OCI-M1 (cell line): Measurements from ENCODE around the gene OR1M1.

ENCODE experiments used
- DNase-seq: peaks from one replicate; lab custom pipeline; 2025; lab: John Stamatoyannopoulos, UW

The OR1M1 gene

DNA sequence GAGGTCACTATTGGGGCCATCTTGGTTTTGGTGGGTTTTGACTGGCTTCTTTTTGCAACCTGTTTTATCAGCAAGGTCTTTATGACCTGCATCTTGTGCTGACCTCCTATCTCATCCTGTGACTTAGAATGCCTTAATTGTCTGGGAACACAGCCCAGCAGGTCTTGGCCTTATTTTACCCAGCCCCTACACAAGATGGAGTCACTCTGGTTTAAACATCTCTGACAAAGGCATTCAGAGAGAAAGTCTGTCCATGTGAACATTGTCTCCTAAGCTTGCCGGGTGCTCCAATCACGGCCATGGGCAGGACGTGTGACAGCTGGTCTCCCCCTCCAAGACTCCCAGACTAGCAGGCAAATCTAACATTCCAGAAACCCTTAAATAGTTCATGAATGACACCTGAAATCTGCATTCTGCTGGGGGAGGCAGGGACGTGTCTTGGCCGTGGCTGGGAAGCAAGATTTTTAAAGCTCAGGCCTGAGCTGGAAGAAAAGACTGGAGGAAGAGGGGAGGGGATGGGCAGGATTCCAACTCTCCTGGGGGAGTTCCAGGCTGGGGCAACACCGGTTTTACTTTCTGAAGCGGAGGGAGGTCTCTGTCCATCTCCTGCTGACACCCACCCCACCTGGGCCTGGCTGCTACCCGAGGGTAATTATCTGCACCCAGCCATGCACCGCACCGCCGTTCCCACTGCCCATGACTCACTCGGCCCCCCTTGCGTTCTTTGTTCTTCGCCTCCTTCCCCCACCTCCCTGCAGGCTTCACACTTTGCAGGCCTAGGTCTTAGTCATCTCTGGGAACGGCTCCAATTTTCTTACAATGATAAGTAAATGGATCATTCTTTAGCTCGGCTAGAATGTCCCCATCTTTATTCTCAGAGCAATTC, 11.6 kb upstream of the OR1M1 start:
- peak; percentile 99 for DNase-seq

DNA sequence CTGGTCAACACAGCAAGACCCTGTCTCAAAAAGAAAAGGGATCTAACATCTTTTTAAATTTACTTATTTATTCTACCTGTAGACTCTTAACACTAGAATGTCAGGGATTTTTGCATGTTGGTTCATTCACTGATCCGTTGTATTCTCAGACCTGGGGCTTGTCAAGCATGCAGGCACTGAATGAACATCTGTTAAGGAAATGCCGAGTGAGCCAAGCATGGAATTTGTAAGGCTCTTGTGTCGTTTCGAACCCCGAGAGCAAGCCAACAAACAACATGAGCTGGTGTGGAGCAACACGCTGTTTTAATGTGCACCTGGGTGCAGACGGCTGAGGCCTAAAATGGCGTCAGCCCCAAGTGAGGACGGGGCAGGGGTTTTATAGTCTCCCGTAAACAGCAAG, 10.0 kb upstream of the OR1M1 start:
- no peak for DNase-seq

DNA sequence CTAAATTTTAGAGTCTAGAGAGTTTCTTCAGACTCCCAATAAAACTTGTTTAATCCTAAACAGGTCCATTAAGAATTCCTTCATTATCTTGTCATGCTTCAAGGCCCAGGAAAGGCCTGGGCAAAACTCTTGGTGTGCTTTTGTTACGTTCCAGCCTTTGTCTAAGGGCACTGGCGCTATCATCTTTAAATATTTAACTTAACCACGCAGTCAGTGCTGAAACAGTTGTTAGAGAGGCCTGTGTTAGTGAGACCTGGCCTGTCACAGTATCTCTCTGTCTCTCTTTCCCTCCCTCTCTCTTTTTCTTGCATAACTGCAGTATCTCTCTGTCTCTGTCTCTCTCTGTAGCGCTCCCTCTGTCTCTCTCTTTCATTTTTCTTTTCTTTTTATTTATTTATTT, 8.2 kb upstream of the OR1M1 start:
- no peak for DNase-seq

DNA sequence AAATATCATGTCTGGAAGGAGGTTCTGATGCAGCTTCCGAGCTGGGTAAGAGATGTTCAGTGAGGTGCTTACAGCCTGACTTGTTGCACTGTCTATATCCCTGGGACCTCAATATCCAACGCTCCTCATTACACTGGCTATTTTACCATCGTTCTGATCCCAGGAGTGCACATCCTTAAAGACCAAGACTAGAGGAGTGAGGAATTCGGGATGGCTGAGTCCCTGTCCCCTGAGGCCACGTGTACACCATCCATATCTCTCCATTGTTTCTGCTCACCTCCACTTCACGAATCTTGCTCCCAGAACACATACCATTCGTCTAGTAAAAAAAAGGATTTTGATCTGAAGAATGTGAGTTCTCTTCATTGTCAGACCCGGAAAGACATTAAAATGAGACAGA, 20.5 kb downstream of the OR1M1 start, which contains the start of gene OR7G2:
TSS of gene OR7G2 (minus strand) at position 101 of the 400 bp plus-strand sequence. CDS start 4,232 bp downstream, outside the sequence.
- DNase-seq, result no peak

DNA sequence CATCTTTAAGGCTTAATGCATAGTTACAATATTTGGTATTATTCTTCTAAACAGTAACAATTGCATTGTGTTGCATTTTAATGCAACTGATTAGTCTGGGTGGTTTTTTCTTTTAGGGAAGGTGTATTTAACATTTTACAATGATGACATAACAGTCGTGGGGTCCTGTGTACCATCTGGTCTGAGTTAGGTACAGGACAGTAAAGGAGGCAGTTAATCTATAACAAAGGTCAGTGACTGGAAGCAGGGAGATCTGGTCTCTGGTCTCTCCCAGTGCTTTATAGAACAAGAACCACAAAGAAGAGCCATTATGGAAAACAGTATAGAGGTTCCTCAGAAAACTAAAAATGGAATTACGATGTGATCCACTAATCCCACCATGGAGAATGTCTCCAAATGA, 23.1 kb downstream of the OR1M1 start:
- no peak for DNase-seq

DNA sequence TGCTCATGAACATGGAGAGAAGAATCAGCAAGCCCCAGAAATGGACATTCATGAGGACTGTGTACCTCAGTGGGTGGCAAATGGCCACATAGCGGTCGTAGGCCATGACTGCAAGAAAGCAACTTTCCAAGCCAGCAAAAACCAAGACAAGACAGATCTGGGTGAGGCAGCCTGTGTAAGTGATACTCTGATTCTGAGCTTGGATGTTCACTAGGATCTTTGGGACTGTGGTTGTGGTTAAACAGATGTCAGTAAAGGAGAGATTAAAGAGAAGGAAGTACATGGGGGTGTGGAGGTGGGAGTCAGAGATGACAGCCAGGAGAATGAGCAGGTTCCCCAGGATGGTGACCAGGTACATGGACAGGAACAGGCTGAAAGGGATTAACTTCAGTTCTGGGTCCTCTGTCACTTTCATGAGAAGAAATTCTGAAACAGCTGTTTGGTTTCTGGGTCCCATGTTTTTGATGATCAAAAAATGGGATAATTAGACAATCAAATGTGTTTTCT, 28.5 kb downstream of the OR1M1 start, which contains the start of gene OR7G1:
TSS of gene OR7G1 (minus strand) at position 457 of the 507 bp plus-strand sequence. CDS start at position 457, 0 bp downstream.
- DNase-seq, result peak; percentile 79

DNA sequence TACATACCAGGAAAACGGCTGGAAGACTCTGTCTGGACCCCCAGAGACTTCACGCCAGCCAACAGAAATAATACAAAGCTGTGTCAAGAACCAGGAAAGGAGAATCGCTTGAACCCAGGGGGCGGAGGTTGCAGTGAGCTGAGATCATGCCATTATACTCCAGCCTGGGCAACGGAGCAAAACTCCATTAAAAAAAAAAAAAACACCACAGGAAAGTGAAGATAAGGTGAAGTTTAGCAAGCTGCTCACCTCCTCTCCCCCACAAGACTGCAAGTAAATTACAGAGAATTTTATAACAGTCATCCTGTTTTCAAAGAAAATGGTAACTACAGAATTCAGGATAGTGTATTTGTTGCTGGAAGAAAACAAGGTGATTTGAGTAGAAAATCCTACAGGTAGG, 29.7 kb downstream of the OR1M1 start:
- DNase-seq, result peak; percentile 48

DNA sequence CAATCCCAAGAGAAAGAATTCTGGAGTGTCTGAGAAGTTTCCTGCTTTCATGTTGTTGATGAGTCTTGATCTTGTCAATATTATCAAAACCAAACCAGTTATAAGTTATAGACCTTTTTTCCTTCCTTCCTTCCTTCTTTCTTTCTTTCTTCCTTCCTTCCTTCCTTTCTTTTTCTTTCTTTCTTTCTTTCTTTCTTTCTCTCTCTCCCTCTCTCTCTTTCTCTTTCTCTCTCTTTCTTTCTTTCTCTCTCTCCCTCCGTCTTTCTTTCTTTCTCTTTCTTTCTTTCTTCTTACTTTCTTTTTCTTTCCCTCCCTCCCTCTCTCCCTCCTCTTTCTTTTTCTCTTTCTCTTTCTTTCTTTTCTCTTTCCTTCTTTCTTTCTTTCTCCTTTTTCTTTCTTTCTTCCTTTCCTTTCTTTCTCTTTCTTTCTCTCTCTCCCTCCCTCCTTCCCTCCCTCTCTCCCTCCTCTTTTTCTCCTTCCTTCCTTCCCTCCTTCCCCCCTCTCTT, 40.1 kb downstream of the OR1M1 start, which contains the start of gene OR7G3:
TSS of gene OR7G3 (minus strand) at position 51 of the 506 bp plus-strand sequence. CDS start at position 51, 0 bp downstream.
- no peak for DNase-seq

DNA sequence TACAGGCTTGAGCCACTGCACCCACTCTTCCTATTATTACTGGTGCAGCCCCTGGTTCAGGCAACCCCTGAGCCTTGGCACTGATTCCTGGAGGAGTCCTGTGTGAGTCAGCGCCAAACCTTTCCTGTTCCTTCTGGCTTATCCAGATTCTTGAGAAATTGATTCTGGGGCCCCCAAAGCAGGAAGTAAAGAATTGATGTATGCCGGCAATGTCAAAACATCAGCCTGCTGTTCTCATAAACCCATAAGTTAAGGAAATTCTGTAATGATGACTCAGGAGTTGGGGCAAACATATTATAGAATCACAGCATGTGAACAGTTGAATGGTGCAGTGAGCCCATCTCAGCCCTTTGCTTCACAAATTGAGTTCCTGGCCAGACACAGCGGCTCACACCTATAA, 41.3 kb downstream of the OR1M1 start:
- no peak for DNase-seq

DNA sequence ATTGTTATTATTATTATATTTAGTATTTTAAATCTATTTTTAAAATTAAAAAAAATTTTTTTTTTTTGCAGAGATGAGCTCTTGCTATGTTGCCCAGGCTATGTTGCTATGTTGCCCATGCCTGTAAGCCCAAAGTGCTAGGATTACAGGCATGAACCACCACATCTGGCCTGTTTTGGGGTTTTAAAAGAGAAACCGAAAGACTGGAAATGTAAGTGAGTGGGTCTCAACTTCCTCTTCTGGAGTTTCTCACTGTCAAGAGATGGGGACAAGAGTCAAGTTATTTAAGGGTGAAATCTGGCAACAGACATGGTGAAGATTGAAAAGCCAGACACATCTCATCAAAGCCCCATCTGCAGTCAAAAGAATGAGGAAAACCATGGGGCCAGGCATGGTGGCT, 44.1 kb downstream of the OR1M1 start:
- peak; percentile 96 for DNase-seq

DNA sequence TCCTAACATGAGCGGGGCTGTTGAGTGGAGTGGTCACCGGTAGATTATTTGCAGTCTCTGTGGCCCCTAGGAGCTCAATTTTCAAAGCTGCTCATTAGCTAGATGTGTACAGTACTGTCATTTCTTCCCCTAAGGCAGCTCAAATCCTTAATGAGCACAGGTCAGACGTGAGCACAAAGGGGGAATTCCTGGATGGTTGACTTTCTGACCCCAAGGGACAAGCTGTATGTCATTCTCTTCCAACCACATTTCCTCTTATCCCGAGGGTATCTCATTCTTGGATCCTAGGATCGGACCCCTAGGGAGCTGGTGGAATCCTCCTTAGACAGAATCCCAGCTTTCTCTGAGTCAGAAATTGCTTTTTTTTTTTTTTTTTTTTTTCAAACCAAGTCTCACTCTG, 45.6 kb downstream of the OR1M1 start:
- DNase-seq, result no peak

DNA sequence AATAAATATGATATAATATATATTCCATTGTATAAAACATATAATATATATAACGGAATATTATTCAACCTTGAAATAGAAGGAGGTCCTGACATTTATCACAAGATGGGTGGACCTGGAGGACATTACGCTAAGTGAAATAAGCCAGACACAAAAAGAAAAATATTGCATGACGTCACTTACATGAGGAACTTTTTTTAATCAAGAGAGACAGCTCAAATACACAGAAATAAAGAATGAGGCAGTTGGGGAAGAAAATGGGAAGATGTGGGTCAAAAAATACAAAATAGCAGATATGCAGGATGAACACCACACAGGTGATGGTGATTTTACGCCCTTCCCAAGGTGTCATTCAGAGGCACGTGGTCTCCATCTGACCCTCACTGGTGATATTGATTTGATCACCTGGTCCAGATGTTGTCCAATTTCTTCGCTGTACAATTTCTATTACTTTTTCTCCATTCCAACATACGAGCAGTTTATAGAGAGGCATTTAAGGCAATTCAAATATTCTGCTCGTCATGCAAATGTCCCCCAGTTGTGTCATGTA, 52.8 kb downstream of the OR1M1 start:
- peak; percentile 76 for DNase-seq

DNA sequence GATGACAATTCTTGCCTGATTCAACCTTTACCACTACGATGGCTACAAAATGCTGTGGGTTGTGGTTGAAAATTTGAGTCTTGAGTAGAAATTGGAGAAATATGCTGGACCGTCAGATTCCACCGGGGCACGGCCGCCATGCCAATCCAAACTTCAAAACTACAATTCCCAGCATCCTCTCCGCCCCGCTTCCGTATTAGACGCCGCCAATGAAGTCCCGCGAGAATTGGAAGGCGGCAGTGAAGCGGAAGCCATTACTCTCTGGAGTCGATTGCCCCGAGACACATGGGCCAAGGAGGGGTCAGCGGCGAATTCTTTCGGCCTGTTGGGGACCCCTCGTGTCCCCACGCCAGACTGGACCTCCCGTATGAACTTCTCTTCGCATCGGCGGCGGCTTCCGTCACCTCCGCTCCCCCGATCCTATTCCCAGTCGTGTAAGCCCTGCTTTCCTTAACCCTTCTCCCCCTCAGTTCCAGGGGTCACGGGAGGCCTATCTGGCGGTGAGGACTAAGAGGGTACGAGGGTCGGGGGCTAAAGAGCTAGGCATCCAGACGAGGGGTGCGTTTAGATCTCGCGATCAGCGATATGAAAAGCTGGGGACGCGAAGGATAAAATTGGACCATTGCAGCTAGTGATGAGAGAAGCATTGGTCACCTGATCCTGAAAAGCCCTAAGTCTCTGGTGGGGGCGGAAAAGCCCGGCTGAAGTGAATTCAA, 53.5 kb downstream of the OR1M1 start, which contains the start of gene ZNF317:
TSS of gene ZNF317 (plus strand) at position 239 of the 716 bp plus-strand sequence. CDS start 15,620 bp downstream, outside the sequence.
- DNase-seq, result peak; percentile 99

DNA sequence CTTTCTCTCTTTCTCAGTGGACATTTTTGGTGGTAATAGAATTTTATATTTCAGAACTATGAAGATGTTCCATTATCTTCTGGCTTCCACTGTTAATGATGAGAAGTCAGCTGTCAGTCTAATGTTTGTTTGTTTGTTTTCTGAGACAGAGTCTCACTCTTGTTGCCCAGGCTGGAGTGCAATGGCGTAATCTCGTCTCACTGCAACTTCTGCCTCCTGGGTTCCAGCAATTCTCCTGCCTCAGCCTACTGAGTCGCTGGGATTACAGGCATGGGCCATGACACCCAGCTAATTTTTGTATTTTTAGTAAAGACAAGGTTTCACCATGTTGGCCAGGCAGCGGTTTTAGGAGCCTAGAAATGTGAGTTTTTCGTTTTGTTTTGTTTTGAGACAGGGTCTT, 58.1 kb downstream of the OR1M1 start:
- DNase-seq, result peak; percentile 34
